ENCODE results near the gene DTNB.

DTNB gene

DNA sequence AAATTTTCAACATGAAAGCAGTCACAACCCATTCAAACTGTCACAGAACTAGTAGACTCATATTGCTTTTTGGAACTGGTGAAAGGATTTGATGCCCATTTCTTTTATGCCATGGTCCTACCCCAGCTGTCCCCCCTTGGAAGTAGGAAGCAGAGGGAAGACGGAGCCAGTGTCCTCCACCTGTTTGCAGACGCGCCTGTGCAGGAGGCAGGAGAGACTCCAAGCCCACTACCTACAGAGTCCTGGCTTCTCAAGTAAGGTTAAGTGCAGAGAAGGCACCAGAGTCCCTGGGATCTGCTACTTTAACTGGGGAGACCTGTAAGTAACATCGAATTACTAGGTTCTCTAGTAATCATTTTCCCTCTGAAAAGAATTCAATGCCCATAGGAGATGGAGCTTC is 299.0 kb downstream of the DTNB start:
- no peak for DNase-seq (ENCODE audit: low read depth in 2 of 2, low spot score in 1 of 2)

GRCh38 chr2:25373269-25373981 is 300.0 kb downstream of the DTNB start:
- no peak for DNase-seq (ENCODE audit: low read depth in 2 of 2, low spot score in 1 of 2)

DNA sequence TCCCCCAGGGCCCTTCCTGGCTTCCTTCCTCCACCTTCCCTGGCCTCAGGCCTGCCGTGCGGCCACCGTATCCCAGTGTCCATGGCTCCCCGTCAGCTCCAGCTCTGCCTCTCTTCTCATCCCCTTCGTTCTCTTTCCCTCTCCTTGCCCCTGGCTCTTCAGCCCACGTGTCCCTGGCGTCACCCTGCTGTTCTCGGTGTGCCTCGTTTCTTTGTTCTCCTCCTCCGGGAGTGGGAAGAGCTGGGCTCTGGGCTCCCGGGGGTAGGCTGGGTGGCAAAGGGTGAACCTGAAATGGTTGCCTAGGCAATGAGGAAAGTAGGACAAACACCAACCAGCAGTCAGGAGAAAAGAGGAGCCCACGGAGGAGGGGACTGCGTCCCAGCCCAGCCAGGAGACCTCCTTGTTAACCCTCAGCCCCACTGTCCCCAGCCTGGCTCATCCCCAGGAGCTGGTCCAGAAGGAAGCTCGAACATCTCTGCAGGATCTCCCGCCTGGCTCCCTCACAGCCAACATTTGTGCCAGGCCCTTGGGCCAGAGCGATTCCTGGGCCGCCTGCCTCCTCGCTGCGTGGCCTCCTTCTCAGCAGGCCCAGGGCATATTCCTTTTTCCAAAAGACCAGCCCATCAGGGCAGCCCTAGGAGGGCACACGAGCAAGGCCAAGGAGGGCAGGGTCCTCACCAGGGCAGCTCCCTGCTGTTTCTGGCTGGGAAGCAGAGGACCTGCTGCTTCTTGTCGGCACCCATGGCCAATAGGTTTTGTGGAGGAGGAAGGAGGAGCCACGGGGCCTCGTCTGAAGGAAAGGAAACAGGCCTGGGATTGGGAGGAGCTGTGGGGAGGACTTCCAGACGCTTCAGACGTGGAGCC is 300.7 kb downstream of the DTNB start:
- DNase-seq (ENCODE audit: low read depth in 2 of 2, low spot score in 1 of 2): no peak

- no peak for DNase-seq (ENCODE audit: low read depth in 2 of 2, low spot score in 1 of 2)
Measured at GRCh38 chr2:25371253-25372241, 301.8 kb downstream of the DTNB start.

DNA sequence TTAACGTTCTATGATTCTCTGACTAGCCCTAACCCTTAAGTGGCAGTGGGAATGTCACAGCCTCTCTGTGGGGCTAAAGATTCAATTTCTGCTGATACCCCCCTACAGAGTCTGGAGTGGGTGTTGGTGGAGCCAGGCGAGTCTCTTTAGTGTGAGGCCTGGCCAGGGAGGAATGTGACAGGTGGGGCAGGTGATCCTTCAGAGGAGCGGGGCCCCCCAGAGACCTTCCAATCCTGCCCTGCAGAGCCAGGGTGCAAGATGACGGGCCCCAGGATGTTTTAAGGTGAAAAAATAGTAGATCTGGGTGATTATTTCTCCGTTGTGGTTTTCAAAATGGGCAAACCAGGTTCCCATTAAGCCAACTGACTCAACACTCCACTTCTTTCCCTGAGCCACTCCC is 303.5 kb downstream of the DTNB start:
- DNase-seq (ENCODE audit: low read depth in 2 of 2, low spot score in 1 of 2): no peak

DNA sequence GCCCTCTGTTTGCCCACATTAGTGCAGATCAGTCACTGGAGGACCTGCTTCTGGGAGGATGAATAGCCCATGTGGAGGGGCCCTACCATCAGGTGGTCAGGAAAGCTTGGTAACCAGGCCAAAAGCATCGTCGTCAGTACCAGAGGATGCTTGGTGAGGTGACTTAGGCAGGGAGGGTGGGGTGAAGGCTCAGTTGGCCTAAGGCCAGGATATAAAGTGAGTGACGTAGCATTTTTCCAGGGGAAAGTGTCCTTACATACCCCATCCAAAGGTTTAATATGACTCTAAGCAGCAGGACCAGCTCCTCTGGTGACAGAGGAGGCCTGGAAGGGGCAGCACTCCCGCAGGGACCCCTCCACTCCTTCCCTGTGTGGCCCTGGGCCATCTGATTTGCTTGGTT is 303.9 kb downstream of the DTNB start:
- DNase-seq (ENCODE audit: low read depth in 2 of 2, low spot score in 1 of 2): no peak

DNA sequence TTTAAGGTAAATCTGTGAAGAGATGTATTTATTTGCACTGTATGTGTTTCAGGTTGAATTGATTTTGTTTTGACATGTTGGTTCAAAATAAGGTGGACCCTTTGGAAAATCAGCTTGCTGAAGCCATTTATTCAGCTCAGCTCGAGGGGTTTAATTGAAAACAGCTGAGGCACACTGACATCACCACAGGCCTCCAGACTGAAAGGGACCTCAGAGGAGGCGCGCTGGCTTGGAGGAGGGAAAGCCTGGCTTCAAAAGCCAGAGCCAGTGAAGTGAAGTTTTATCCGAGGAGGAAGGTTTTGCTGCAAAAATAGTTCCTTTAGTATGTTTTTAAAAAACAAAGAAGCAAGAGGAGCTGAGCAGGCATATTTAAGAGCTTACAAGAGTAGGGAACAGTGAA is 304.7 kb downstream of the DTNB start:
- no peak for DNase-seq (ENCODE audit: low read depth in 2 of 2, low spot score in 1 of 2)

DNA sequence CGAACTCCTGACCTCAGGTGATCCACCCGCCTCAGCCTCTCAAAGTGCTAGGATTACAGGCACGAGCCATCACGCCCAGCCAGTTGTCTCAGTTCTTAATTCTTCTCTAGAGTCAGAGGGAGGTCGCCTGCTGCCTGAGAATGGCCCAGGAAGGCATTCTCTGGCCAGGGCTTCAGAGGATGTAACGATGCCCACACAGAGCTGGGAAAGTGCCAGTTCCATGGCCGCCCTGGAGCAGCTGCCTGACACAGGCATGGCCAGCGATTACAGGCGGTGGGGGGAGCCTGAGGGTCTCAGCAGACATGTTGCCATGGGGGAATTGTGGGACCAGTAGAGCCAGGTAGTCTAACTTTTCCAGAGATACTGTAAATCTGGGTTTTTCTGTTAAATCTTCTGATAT is 306.1 kb downstream of the DTNB start:
- no peak for DNase-seq (ENCODE audit: low read depth in 2 of 2, low spot score in 1 of 2)

GRCh38 chr2:25366629-25367028 is 306.7 kb downstream of the DTNB start:
- no peak for DNase-seq (ENCODE audit: low read depth in 2 of 2, low spot score in 1 of 2)

DNA sequence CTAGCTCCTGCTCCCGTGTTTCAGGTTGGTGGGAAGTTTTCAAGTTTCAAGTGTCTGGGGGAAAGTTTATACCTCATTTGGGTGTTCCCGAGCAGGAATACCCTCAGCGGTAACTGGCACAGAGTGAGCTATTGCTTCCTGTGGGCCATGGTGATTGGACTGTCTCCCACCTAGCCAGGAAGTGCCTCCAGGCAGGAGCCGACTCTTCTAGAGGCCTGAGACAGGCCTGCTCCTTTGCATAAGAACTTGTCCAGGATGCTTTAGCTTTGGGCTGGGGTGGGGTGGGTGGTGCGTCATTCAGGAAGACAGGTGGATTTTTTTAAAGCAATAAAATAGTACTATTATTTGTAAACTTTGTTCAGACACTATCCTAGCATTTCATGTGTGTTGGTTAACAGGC is 308.1 kb downstream of the DTNB start:
- no peak for DNase-seq (ENCODE audit: low read depth in 2 of 2, low spot score in 1 of 2)

- no peak for DNase-seq (ENCODE audit: low read depth in 2 of 2, low spot score in 1 of 2)
Measured at GRCh38 chr2:25363733-25364132, 309.6 kb downstream of the DTNB start.

DNA sequence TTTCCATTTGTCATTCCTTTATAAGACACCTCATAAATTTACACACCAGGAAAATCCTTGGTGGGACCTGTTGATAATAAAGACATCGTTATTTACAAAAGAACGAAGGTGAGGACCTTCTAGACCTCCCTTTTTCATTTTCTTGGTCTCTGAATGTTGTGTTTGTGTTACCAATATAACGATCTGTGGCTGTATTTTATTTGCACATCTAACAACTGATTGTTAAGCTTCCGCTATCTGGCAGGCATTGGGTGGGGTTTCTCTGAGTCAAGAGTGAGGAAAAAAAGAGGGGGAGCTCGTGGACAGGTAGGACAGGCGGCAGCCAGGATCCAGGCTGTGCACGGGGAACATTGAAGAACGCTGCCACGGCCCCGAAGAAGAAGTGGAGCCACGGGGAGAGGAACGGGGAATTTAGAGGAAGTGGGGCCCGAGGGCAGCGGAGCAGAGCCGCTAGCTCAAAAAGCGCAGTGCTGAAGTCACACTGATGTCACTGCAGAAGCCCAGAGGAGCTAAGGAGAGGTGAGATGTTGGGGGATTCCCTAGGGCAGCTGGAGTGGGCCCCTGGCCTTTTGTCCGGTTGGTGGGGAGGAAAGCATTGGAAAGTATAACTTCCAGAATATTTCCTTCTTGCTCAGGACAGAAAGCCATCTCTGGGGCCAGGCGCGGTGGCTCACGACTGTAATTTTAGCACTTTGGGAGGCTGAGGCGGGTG is 310.8 kb downstream of the DTNB start:
- DNase-seq (ENCODE audit: low read depth in 2 of 2, low spot score in 1 of 2): no peak

DNA sequence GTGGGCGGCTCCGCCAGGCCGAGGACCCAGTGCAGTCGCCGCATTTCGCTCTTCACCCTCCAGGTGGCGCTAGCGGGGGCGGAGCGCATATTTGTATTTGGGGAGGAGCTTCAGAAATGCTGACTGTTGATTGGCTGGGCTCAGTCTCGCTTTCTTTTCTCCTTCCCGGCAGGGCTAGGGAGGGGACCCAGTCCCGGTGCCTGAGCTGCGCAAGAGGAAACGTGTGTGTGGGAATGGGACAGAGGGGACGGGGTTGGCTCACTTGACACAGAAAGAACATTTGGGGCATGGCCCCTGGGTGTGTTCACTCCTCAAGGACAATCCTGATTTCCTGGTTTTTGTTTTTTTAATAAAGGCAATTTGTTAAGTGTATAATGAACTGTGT is 311.3 kb downstream of the DTNB start:
- peak; percentile 83 to 96 for DNase-seq (ENCODE audit: low read depth in 2 of 2, low spot score in 1 of 2)

GRCh38 chr2:25361261-25362048 is 311.9 kb downstream of the DTNB start:
- no peak for DNase-seq (ENCODE audit: low read depth in 2 of 2, low spot score in 1 of 2)

- no peak for DNase-seq (ENCODE audit: low read depth in 2 of 2, low spot score in 1 of 2)
Measured at GRCh38 chr2:25358836-25359235, 314.5 kb downstream of the DTNB start.

DNA sequence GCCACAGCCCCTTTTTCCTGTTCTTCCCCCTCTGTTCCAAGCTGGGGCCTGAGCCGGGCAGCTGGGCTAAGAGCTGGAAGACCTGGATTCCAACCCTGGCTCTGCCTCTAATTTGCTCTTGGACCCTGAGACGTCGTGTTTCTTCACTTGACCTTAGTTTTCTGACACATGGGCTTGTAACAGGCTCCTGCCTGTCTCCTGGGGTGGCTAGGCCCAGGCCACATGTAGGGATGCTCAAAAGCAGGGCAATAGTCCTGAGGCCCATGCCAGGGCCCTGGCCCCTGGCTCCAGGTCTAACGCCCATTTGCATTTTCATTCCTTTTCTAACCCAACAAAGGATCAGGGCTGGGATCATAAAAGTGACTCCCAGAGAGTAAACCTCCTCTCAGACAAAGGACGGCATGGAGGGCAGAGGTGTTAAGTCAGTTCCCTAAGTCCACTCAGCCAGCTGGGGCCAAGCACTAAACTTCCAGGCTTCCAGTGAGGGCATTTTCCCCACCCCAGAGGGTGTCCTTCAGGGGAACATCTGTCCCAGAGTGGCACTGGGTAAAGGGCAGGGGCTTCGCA is 315.0 kb downstream of the DTNB start:
- DNase-seq (ENCODE audit: low read depth in 2 of 2, low spot score in 1 of 2): no peak

DNA sequence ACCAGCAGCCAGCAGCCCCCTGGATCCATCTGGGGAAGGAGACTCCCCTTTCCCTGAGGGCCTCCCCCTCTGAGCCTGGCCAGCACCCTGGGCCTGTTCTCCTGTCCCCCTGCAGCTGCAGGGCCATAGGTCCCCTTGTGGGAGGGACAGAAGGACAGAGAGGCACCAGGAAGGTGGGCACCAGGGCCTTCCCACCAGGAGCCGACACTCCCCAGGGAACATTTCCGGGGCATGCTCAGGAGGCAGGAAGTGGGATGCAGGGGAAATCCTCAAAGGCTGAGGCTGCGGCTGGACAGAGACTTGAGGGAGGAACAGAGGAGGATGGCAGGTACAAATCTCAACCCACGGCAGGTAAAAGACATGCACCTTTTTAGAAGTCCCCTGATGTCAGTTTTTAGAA is 317.3 kb downstream of the DTNB start:
- no peak for DNase-seq (ENCODE audit: low read depth in 2 of 2, low spot score in 1 of 2)

- DNase-seq (ENCODE audit: low read depth in 2 of 2, low spot score in 1 of 2): no peak
Measured at GRCh38 chr2:25355270-25355669, 318.1 kb downstream of the DTNB start.

GRCh38 chr2:25354116-25354515 is 319.3 kb downstream of the DTNB start:
- DNase-seq (ENCODE audit: low read depth in 2 of 2, low spot score in 1 of 2): no peak

- no peak for DNase-seq (ENCODE audit: low read depth in 2 of 2, low spot score in 1 of 2)
Measured at GRCh38 chr2:25349397-25349796, 324.0 kb downstream of the DTNB start.
